ENCODE measurements around the gene FAAP20. TPM values are rescaled to one million over a fixed set of nuclear protein-coding genes. Genes with fewer than 3 reads are reported as not detected.

The FAAP20 gene
- total RNA-seq, 2 donors from 2014 or later: 19.8 to 23.6 TPM

- no peak for TF ChIP-seq CTCF (IDR thresholded peaks at IDR 0.05)
- no peak for TF ChIP-seq POLR2A (IDR thresholded peaks at IDR 0.05)
- Histone ChIP-seq H3K27ac (no peak overlapping the region), H3K9me3 (no peaks in the 10 kb centered on the region), H3K4me1 (peaks cover 12% of the 10 kb centered on the region), H3K36me3 (replicated peaks in 1 of 2; ENCODE audit: insufficient read depth in 1 of 2, low read depth in 2 of 2) (no peaks in the 10 kb centered on the region), H3K4me3 (no peak overlapping the region), H3K27me3 (no peaks in the 10 kb centered on the region)
- ATAC-seq: no peak
- WGBS, 2 donors: 81 to 84% methylated on average over 2 to 7 of the region's 7 CpGs
- no peak for DNase-seq
- intact Hi-C loops (cut with DNase I): no loop called here
Observed at GRCh38 chr1:2224170-2224584, 29.6 kb upstream of the FAAP20 start.

GRCh38 chr1:2221271-2221670 lies 26.7 kb upstream of the FAAP20 start:
- no peak for DNase-seq
- WGBS, 2 donors: 78 to 83% methylated on average over 3 of the region's 3 CpGs
- Histone ChIP-seq H3K36me3 (replicated peaks in 1 of 2; ENCODE audit: insufficient read depth in 1 of 2, low read depth in 2 of 2) (no peaks in the 10 kb centered on the region), H3K4me3 (no peak overlapping the region), H3K9me3 (no peaks in the 10 kb centered on the region), H3K27ac (no peak overlapping the region), H3K4me1 (peaks cover 2% of the 10 kb centered on the region), H3K27me3 (no peaks in the 10 kb centered on the region)
- no peak for ATAC-seq
- TF ChIP-seq CTCF (IDR thresholded peaks at IDR 0.05) (no peak), POLR2A (IDR thresholded peaks at IDR 0.05) (no peak)
- intact Hi-C loops (cut with DNase I): no loop called here

GRCh38 chr1:2216767-2217058 lies 22.1 kb upstream of the FAAP20 start:
- Histone ChIP-seq H3K27me3 (no peaks in the 10 kb centered on the region), H3K27ac (no peak overlapping the region), H3K4me3 (no peak overlapping the region), H3K4me1 (peaks cover 31% of the 10 kb centered on the region), H3K9me3 (no peaks in the 10 kb centered on the region), H3K36me3 (replicated peaks in 1 of 2; ENCODE audit: insufficient read depth in 1 of 2, low read depth in 2 of 2) (no peaks in the 10 kb centered on the region)
- DNase-seq (no peak), ATAC-seq (no peak)
- no peak for TF ChIP-seq CTCF (IDR thresholded peaks at IDR 0.05)
- no peak for TF ChIP-seq POLR2A (IDR thresholded peaks at IDR 0.05)
- intact Hi-C loops (cut with DNase I): no loop called here
- WGBS, 2 donors: 73 to 82% methylated on average over 4 of the region's 7 CpGs

GRCh38 chr1:2215909-2216766 lies 21.6 kb upstream of the FAAP20 start:
- Histone ChIP-seq H3K27ac (no peak overlapping the region), H3K4me1 (peaks cover 31% of the 10 kb centered on the region), H3K27me3 (no peaks in the 10 kb centered on the region), H3K4me3 (no peak overlapping the region), H3K36me3 (replicated peaks in 1 of 2; ENCODE audit: insufficient read depth in 1 of 2, low read depth in 2 of 2) (no peaks in the 10 kb centered on the region), H3K9me3 (no peaks in the 10 kb centered on the region)
- intact Hi-C loops (cut with DNase I): no loop called here
- no peak for DNase-seq
- ATAC-seq: no peak
- 81% methylated on average over 22 of the region's 25 CpGs; no CpG with 5 or more reads in 1 of the 2 donors for WGBS, 2 donors
- TF ChIP-seq POLR2A (IDR thresholded peaks at IDR 0.05) (no peak), CTCF (IDR thresholded peaks at IDR 0.05) (no peak)

GRCh38 chr1:2215329-2215728 lies 20.8 kb upstream of the FAAP20 start:
- Histone ChIP-seq H3K27me3 (no peaks in the 10 kb centered on the region), H3K4me1 (peaks cover 31% of the 10 kb centered on the region), H3K27ac (no peak overlapping the region), H3K9me3 (no peaks in the 10 kb centered on the region), H3K36me3 (replicated peaks in 1 of 2; ENCODE audit: insufficient read depth in 1 of 2, low read depth in 2 of 2) (no peaks in the 10 kb centered on the region), H3K4me3 (no peak overlapping the region)
- DNase-seq (peak in 1 of 4 donors; percentile 15), ATAC-seq (no peak)
- TF ChIP-seq CTCF (IDR thresholded peaks at IDR 0.05): no peak
- no peak for TF ChIP-seq POLR2A (IDR thresholded peaks at IDR 0.05)
- 87 to 93% methylated on average over 3 to 14 of the region's 14 CpGs for WGBS, 2 donors
- intact Hi-C loops (cut with DNase I): no loop called here
